ENCODE data around the gene OR10K1. TPM values are rescaled to one million over a fixed set of nuclear protein-coding genes. Genes with fewer than 3 reads are reported as not detected.

The OR10K1 gene, protein sequence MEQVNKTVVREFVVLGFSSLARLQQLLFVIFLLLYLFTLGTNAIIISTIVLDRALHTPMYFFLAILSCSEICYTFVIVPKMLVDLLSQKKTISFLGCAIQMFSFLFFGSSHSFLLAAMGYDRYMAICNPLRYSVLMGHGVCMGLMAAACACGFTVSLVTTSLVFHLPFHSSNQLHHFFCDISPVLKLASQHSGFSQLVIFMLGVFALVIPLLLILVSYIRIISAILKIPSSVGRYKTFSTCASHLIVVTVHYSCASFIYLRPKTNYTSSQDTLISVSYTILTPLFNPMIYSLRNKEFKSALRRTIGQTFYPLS
- not detected in 2 replicates for total RNA-seq

DNA sequence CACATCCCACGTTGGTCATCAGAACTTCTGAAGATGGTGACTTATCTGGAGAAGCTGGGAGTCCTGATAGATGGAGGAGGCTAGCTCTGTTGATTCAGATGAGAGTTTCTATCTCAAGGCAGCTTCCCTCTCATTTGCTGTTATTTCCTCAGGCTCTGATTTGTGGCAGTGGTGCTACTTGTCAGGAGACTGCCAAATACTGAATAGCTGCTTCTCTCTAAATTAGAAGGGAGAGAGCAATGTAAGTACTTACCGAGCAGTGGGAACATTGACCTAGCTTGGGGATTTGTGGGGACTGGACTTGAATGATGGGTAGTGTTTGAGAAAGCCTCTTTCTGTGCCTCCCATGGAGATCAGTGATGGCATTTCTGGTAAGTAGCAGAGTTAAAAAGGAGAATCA, at the start of gene OR10K1:
OR10K1 (plus strand) TSS at position 301 of the 400 bp plus-strand sequence. CDS start 3,728 bp downstream, outside the sequence.

DNA sequence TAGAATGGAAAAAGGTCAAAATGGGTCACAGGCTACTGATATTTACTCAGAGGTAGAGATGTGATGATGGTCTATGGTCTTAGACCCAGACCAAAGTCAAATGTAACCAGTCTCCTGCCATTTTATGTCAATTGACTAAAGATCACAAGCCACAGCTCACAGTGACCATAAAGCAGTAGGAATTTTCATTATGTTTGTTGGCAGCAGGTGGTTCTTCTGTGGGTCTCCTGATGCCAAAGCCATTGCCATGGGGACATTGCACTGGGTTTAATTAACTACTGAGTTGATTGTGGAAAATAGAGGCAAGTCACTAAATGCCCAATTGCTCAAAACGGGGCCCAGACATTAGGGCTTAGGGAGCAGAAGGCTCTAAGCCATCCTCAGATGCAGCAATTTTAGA, 35.5 kb upstream of the OR10K1 start, which contains the start of gene OR10K2:
OR10K2 (minus strand) TSS at position 101 of the 400 bp plus-strand sequence. CDS start 5,371 bp downstream, outside the sequence.

DNA sequence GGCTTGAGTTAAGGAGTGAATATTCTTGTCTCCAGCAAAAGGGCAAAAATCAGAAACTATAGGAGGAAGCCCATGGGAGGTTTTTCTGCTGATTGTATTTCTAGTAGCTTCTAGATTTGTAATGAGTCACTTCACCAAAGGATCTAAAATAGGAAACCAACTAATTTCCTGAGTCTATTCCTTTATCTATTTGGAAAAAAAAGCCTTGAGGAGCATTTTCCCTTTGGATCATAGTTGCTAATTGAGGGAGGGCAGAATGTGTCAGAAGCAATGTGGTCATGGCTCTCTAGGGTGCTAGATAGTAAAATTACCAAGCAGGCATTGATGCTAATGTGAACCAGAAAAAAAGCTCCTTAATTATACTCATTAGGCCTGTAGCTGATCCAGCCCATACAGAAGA, 10.3 kb downstream of the OR10K1 start, which contains the start of gene OR10R2:
OR10R2 (plus strand) TSS at position 301 of the 400 bp plus-strand sequence. CDS start 106 bp downstream, outside the sequence.

Other genes with a start within 250 kb of the OR10K1 start
- not detected in 2 replicates for gene CD1A, start 207.4 kb upstream of the OR10K1 start, total RNA-seq
- not detected in 2 replicates for gene CD1C, start 171.9 kb upstream of the OR10K1 start, total RNA-seq
- not detected in 2 replicates for gene CD1B, start 130.3 kb upstream of the OR10K1 start, total RNA-seq
- gene CD1E, start 107.9 kb upstream of the OR10K1 start, total RNA-seq: not detected in 2 replicates
- gene OR10T2, start 62.4 kb upstream of the OR10K1 start, total RNA-seq: not detected in 2 replicates
- not detected in 2 replicates for gene OR10K2, start 35.6 kb upstream of the OR10K1 start, total RNA-seq
- gene OR10R2, start 10.4 kb downstream of the OR10K1 start, total RNA-seq: not detected in 2 replicates
- not detected in 2 replicates for gene OR6Y1, start 92.6 kb downstream of the OR10K1 start, total RNA-seq
- gene OR6P1, start 108.7 kb downstream of the OR10K1 start, total RNA-seq: not detected in 2 replicates
- gene OR10X1, start 118.1 kb downstream of the OR10K1 start, total RNA-seq: not detected in 2 replicates
- not detected in 2 replicates for gene OR10Z1, start 143.4 kb downstream of the OR10K1 start, total RNA-seq
- gene SPTA1, start 224.9 kb downstream of the OR10K1 start, total RNA-seq: not detected in 2 replicates
- not detected in 2 replicates for gene OR6K2, start 238.8 kb downstream of the OR10K1 start, total RNA-seq

All from epithelial cell of alveolus of lung (primary cell).